DMS114 treated with DMSO at 0.1 percent for 48 hours (cell line): ENCODE results near the gene NTSR1.

Source experiments
- DNase-seq: peaks from one replicate; lab custom pipeline; 2025; ENCODE audit not compliant: unreplicated experiment; lab: John Stamatoyannopoulos, UW

The NTSR1 gene

DNA sequence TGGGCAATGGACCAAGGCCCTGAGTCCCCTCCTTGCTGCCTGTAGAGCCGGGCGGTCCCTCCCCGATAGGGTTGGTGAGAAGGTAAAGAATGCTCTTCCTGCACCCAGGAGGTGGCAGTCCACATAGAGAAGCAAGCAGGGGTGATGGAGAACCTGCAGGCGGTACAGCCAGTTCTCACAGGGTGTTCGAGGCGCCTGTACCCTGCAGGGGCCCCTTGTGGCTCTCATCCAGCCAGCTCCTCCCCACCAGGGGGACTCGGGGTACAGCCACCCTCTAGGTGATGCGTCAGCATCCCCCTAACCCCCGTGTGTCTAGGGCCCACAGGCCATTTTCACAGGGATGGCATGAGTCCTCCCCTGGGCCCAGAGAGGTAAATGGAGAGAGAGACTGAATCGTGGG, 103.1 kb downstream of the NTSR1 start:
- no peak for DNase-seq
